HUDEP-2 (cell line): ENCODE data around the gene GSG1L.

Source experiments
- DNase-seq, 76 experiments: peaks; one replicate each; lab custom pipeline; 2025; ENCODE audit not compliant: unreplicated experiment in 76 of 76; lab: John Stamatoyannopoulos, UW

GSG1L gene

GRCh38 chr16:27801289-27801945, 262.1 kb downstream of the GSG1L start:
- peak in 1 of 76 experiments; percentile 4 for DNase-seq

GRCh38 chr16:27800817-27801216, 262.7 kb downstream of the GSG1L start:
- DNase-seq = no peak

- DNase-seq = no peak
Measured at GRCh38 chr16:27799896-27800295, 263.6 kb downstream of the GSG1L start.

- DNase-seq = no peak
Measured at GRCh38 chr16:27798241-27798640, 265.3 kb downstream of the GSG1L start.

GRCh38 chr16:27795992-27796614, 267.4 kb downstream of the GSG1L start:
- DNase-seq = peak in 53 of 76 experiments; percentile 2 to 65 (median 30)

- DNase-seq = no peak
Measured at GRCh38 chr16:27793249-27793622, 270.3 kb downstream of the GSG1L start.

GRCh38 chr16:27792486-27793248, 270.8 kb downstream of the GSG1L start:
- DNase-seq = no peak

GRCh38 chr16:27791404-27791719, 272.2 kb downstream of the GSG1L start:
- DNase-seq = no peak

- DNase-seq = no peak
Measured at GRCh38 chr16:27790546-27791403, 272.7 kb downstream of the GSG1L start.

- no peak for DNase-seq
Measured at GRCh38 chr16:27789595-27790241, 273.8 kb downstream of the GSG1L start.

- DNase-seq = no peak
Measured at GRCh38 chr16:27789150-27789549, 274.4 kb downstream of the GSG1L start.

GRCh38 chr16:27787665-27788064, 275.8 kb downstream of the GSG1L start:
- no peak for DNase-seq

GRCh38 chr16:27786923-27787625, 276.4 kb downstream of the GSG1L start:
- no peak for DNase-seq

- no peak for DNase-seq
Measured at GRCh38 chr16:27786221-27786922, 277.1 kb downstream of the GSG1L start.

GRCh38 chr16:27785307-27785678, 278.2 kb downstream of the GSG1L start:
- DNase-seq = no peak

GRCh38 chr16:27784351-27785306, 278.9 kb downstream of the GSG1L start:
- DNase-seq = no peak

GRCh38 chr16:27781981-27782880, 281.3 kb downstream of the GSG1L start:
- DNase-seq = no peak
